ENCODE results near the gene ATP6AP2.

GRCh38 chrX:40644821-40645358 is 64.1 kb downstream of the ATP6AP2 start:
- TF ChIP-seq HOXA3 (CRISPR knock-in tag; IDR thresholded peaks at IDR 0.05) = no peak
- TF ChIP-seq ZNF317 (CRISPR knock-in tag; IDR thresholded peaks at IDR 0.05) = no peak
- TF ChIP-seq POLR2AphosphoS5 (IDR thresholded peaks at IDR 0.05; ENCODE audit: low read depth, low read length) = no peak
- TF ChIP-seq U2AF1 (optimal IDR thresholded peaks at IDR 0.05; ENCODE audit: low read depth, low read length) = no peak
- no peak for TF ChIP-seq ZNF619 (CRISPR knock-in tag; IDR thresholded peaks at IDR 0.05)
